KMS-11 (cell line): ENCODE results near the gene GPX2.

Experiments used
- H2AFZ ChIP-seq: fragments of 200-600 bp; sonication (generic); 2 replicates; pipeline ENCODE4 v1.6.1; 2016; ENCODE audit warnings: antibody characterized with exemption, mixed run types, low read depth
- H3K27ac ChIP-seq: fragments of 200-600 bp; sonication (generic); 2 replicates; pipeline ENCODE4 v1.6.1; 2016; ENCODE audit warnings: mild to moderate bottlenecking, mixed run types
- H3K27me3 ChIP-seq: fragments of 200-600 bp; sonication (generic); 2 replicates; pipeline ENCODE4 v1.6.1; 2017; ENCODE audit warnings: mild to moderate bottlenecking, low read depth, mixed run types, moderate library complexity; ENCODE audit not compliant: insufficient read depth
- H3K36me3 ChIP-seq: fragments of 200-600 bp; sonication (generic); 2 replicates; pipeline ENCODE4 v1.6.1; 2017; ENCODE audit warnings: mild to moderate bottlenecking, mixed run types; ENCODE audit not compliant: insufficient read depth
- H3K4me1 ChIP-seq: fragments of 200-600 bp; sonication (generic); 2 replicates; pipeline ENCODE4 v1.6.1; 2016; ENCODE audit warnings: mild to moderate bottlenecking, low read depth, mixed run types; ENCODE audit not compliant: poor library complexity, severe bottlenecking
- H3K4me2 ChIP-seq: fragments of 200-600 bp; sonication (generic); 2 replicates; pipeline ENCODE4 v1.7.0; 2016; ENCODE audit warnings: mild to moderate bottlenecking, mixed run types
- H3K4me3 ChIP-seq: fragments of 200-600 bp; sonication (generic); IDR thresholded peaks from 2 replicates; pipeline ENCODE4 v1.6.1; 2017; ENCODE audit warnings: low read depth, low read length, mixed read lengths; ENCODE audit not compliant: insufficient read depth
- H3K79me2 ChIP-seq: fragments of 200-600 bp; sonication (generic); 2 replicates; pipeline ENCODE4 v1.6.1; 2016; ENCODE audit warnings: low read depth, mixed run types; ENCODE audit not compliant: insufficient read depth
- H3K9ac ChIP-seq: fragments of 200-600 bp; sonication (generic); 2 replicates; pipeline ENCODE4 v1.6.1; 2016; ENCODE audit warnings: mild to moderate bottlenecking, mixed run types
- H4K20me1 ChIP-seq: fragments of 200-600 bp; sonication (generic); 2 replicates; pipeline ENCODE4 v1.6.1; 2016; ENCODE audit warnings: mild to moderate bottlenecking, mixed run types; ENCODE audit not compliant: insufficient read depth
- CTCF ChIP-seq: fragments of 200-600 bp; sonication (generic); conservative IDR thresholded peaks from 2 replicates; pipeline ENCODE4 v1.6.1; 2017; ENCODE audit warnings: low read depth, mild to moderate bottlenecking, antibody characterized with exemption, low read length, moderate library complexity, mixed read lengths

Gene GPX2

GRCh38 chr14:64986648-64987437 lies 44.3 kb upstream of the GPX2 start, which contains the start of gene FNTB:
FNTB (plus strand) TSS chr14:64986895; CDS start chr14:64986954, 59 bp downstream.
- Histone ChIP-seq H3K9ac (peak within 1 kb of the TSS; percentile 56), H3K27ac (peak within 1 kb of the TSS; percentile 53; the same call in 1 of the 2 replicates), H3K79me2 (0 out of 2 replicates have a peak, but pooled peaks cover 8% of the 10 kb centered on the region), H4K20me1 (no peaks in the 10 kb centered on the region), H3K4me3 (peak within 1 kb of the TSS; percentile 25), H3K4me2 (peak within 1 kb of the TSS; percentile 84), H3K4me1 (peaks cover 11% of the 10 kb centered on the region), H2AFZ (peak within 1 kb of the TSS; percentile 87), H3K36me3 (no peaks in the 10 kb centered on the region), H3K27me3 (no peaks in the 10 kb centered on the region)
- 0 out of 2 replicates have a peak, but pooled peaks have one; percentile 37 for TF ChIP-seq CTCF

GRCh38 chr14:64983439-64984310 lies 41.1 kb upstream of the GPX2 start:
- TF ChIP-seq CTCF = peak; percentile 74

GRCh38 chr14:64979336-64980074 lies 37.0 kb upstream of the GPX2 start:
- H3K9ac ChIP-seq = no peak overlapping the region
- no peak overlapping the region for H3K27ac ChIP-seq
- H3K27me3 ChIP-seq = no peaks in the 10 kb centered on the region
- no peak overlapping the region for H3K4me3 ChIP-seq
- H3K36me3 ChIP-seq = no peaks in the 10 kb centered on the region
- H3K79me2 ChIP-seq = no peaks in the 10 kb centered on the region
- no peak overlapping the region for H2AFZ ChIP-seq
- no peak overlapping the region for H3K4me2 ChIP-seq
- H3K4me1 ChIP-seq = no peaks in the 10 kb centered on the region
- H4K20me1 ChIP-seq = no peaks in the 10 kb centered on the region
- no peak for TF ChIP-seq CTCF

More at GRCh38 chr14:64983439-64984310, 41.1 kb upstream of the GPX2 start:
- Histone ChIP-seq H3K4me2 (peak overlapping the region; percentile 25; the same call in 1 of the 2 replicates), H4K20me1 (no peaks in the 10 kb centered on the region), H3K79me2 (0 out of 2 replicates have a peak, but pooled peaks cover 8% of the 10 kb centered on the region), H3K4me3 (no peak overlapping the region), H3K27me3 (no peaks in the 10 kb centered on the region), H3K9ac (no peak overlapping the region), H3K4me1 (peaks cover 11% of the 10 kb centered on the region), H3K36me3 (no peaks in the 10 kb centered on the region), H2AFZ (no peak overlapping the region), H3K27ac (no peak overlapping the region)

DNA sequence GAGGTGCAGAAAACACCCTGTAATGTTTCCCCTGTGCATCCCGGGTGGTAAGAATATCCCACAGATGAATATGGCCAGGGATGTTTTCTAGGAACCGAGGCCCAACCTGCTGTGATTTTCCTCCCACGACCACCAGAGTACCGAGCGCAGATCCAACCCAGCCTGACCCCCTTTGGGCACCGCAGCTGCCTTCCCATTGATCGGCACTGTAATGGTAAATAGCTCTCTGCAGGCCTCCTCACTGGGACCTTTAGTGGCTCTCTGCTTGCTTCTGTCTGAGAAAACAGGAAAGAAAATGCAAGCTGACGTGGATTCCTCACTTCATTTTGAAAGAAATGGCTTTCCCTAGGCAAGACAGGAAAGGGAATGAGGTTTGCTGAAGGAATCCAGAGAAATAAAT lies 32.0 kb upstream of the GPX2 start:
- no peaks in the 10 kb centered on the region for H3K36me3 ChIP-seq
- peaks cover 20% of the 10 kb centered on the region for H3K4me1 ChIP-seq
- no peak for TF ChIP-seq CTCF
- H3K4me2 ChIP-seq = no peak overlapping the region
- no peak overlapping the region for H3K9ac ChIP-seq
- H2AFZ ChIP-seq = no peak overlapping the region
- H4K20me1 ChIP-seq = no peaks in the 10 kb centered on the region
- H3K27me3 ChIP-seq = no peaks in the 10 kb centered on the region
- H3K27ac ChIP-seq = no peak overlapping the region
- H3K4me3 ChIP-seq = no peak overlapping the region
- H3K79me2 ChIP-seq = peaks cover 21% of the 10 kb centered on the region; the same call in 1 of the 2 replicates
